ENCODE results near the gene LHX5. TPM values are rescaled to one million over a fixed set of nuclear protein-coding genes. Genes with fewer than 3 reads are reported as not detected.

Gene LHX5
- total RNA-seq, 1 experiment from 2014 or later: not detected

- no peak overlapping the region for H3K27ac ChIP-seq
- H3K36me3 ChIP-seq: no peaks in the 10 kb centered on the region
- no peak overlapping the region for H3K4me3 ChIP-seq
- no peak for DNase-seq (ENCODE audit: low read depth in 1 of 2, low spot score in 2 of 2)
- H3K9me3 ChIP-seq (replicated peaks): no peaks in the 10 kb centered on the region
- H3K4me1 ChIP-seq (replicated peaks): no peaks in the 10 kb centered on the region
- H3K27me3 ChIP-seq (replicated peaks): peaks cover 15% of the 10 kb centered on the region; the same call in 1 of the 2 replicates
Observed at GRCh38 chr12:113486722-113487121, 15.1 kb upstream of the LHX5 start.

GRCh38 chr12:113485330-113485729, 13.7 kb upstream of the LHX5 start:
- H3K27ac ChIP-seq: no peak overlapping the region
- H3K36me3 ChIP-seq: no peaks in the 10 kb centered on the region
- H3K4me3 ChIP-seq: no peak overlapping the region
- no peak for DNase-seq (ENCODE audit: low read depth in 1 of 2, low spot score in 2 of 2)
- H3K9me3 ChIP-seq (replicated peaks): no peaks in the 10 kb centered on the region
- H3K27me3 ChIP-seq (replicated peaks): peaks cover 20% of the 10 kb centered on the region
- no peaks in the 10 kb centered on the region for H3K4me1 ChIP-seq (replicated peaks)

GRCh38 chr12:113482334-113482733, 10.7 kb upstream of the LHX5 start:
- Histone ChIP-seq H3K4me3 (no peak overlapping the region), H3K9me3 (replicated peaks) (0 out of 2 replicates have a peak, but pooled peaks cover 5% of the 10 kb centered on the region), H3K27ac (no peak overlapping the region), H3K4me1 (replicated peaks) (no peaks in the 10 kb centered on the region; the same call in 1 of the 2 replicates), H3K27me3 (replicated peaks) (peaks cover 50% of the 10 kb centered on the region), H3K36me3 (no peaks in the 10 kb centered on the region)
- DNase-seq (ENCODE audit: low read depth in 1 of 2, low spot score in 2 of 2): no peak

- DNase-seq (ENCODE audit: low read depth in 1 of 2, low spot score in 2 of 2): no peak
Observed at GRCh38 chr12:113480336-113480971, 8.8 kb upstream of the LHX5 start.

GRCh38 chr12:113479590-113480335, 8.1 kb upstream of the LHX5 start:
- Histone ChIP-seq H3K27me3 (replicated peaks) (peaks cover 62% of the 10 kb centered on the region), H3K9me3 (replicated peaks) (0 out of 2 replicates have a peak, but pooled peaks cover 5% of the 10 kb centered on the region), H3K4me3 (no peak overlapping the region), H3K27ac (no peak overlapping the region), H3K4me1 (replicated peaks) (no peaks in the 10 kb centered on the region; the same call in 1 of the 2 replicates), H3K36me3 (no peaks in the 10 kb centered on the region)
- DNase-seq (ENCODE audit: low read depth in 1 of 2, low spot score in 2 of 2): no peak

More at GRCh38 chr12:113480336-113480971, 8.8 kb upstream of the LHX5 start:
- H3K4me3 ChIP-seq: no peak overlapping the region
- H3K36me3 ChIP-seq: no peaks in the 10 kb centered on the region
- peaks cover 59% of the 10 kb centered on the region for H3K27me3 ChIP-seq (replicated peaks)
- H3K4me1 ChIP-seq (replicated peaks): no peaks in the 10 kb centered on the region; the same call in 1 of the 2 replicates
- 0 out of 2 replicates have a peak, but pooled peaks cover 5% of the 10 kb centered on the region for H3K9me3 ChIP-seq (replicated peaks)
- no peak overlapping the region for H3K27ac ChIP-seq

- peaks cover 63% of the 10 kb centered on the region for H3K27me3 ChIP-seq (replicated peaks)
- 0 out of 2 replicates have a peak, but pooled peaks cover 5% of the 10 kb centered on the region for H3K9me3 ChIP-seq (replicated peaks)
- no peaks in the 10 kb centered on the region for H3K36me3 ChIP-seq
- no peak overlapping the region for H3K27ac ChIP-seq
- no peak for DNase-seq (ENCODE audit: low read depth in 1 of 2, low spot score in 2 of 2)
- no peaks in the 10 kb centered on the region; the same call in 1 of the 2 replicates for H3K4me1 ChIP-seq (replicated peaks)
- no peak overlapping the region for H3K4me3 ChIP-seq
Observed at GRCh38 chr12:113479216-113479589, 7.5 kb upstream of the LHX5 start.

GRCh38 chr12:113478351-113479011, 6.8 kb upstream of the LHX5 start:
- H3K4me3 ChIP-seq: no peak overlapping the region
- H3K36me3 ChIP-seq: no peaks in the 10 kb centered on the region
- 0 out of 2 replicates have a peak, but pooled peaks cover 5% of the 10 kb centered on the region for H3K9me3 ChIP-seq (replicated peaks)
- no peak overlapping the region for H3K27ac ChIP-seq
- no peaks in the 10 kb centered on the region; the same call in 1 of the 2 replicates for H3K4me1 ChIP-seq (replicated peaks)
- H3K27me3 ChIP-seq (replicated peaks): peaks cover 69% of the 10 kb centered on the region
- no peak for DNase-seq (ENCODE audit: low read depth in 1 of 2, low spot score in 2 of 2)

GRCh38 chr12:113477842-113478215, 6.2 kb upstream of the LHX5 start:
- no peaks in the 10 kb centered on the region for H3K36me3 ChIP-seq
- no peak overlapping the region for H3K4me3 ChIP-seq
- 0 out of 2 replicates have a peak, but pooled peaks cover 5% of the 10 kb centered on the region for H3K9me3 ChIP-seq (replicated peaks)
- H3K27me3 ChIP-seq (replicated peaks): peaks cover 70% of the 10 kb centered on the region
- DNase-seq (ENCODE audit: low read depth in 1 of 2, low spot score in 2 of 2): no peak
- H3K27ac ChIP-seq: no peak overlapping the region
- no peaks in the 10 kb centered on the region; the same call in 1 of the 2 replicates for H3K4me1 ChIP-seq (replicated peaks)

- H3K27me3 ChIP-seq (replicated peaks): peaks cover 76% of the 10 kb centered on the region
- no peaks in the 10 kb centered on the region for H3K36me3 ChIP-seq
- DNase-seq (ENCODE audit: low read depth in 1 of 2, low spot score in 2 of 2): no peak
- no peaks in the 10 kb centered on the region; the same call in 1 of the 2 replicates for H3K4me1 ChIP-seq (replicated peaks)
- H3K9me3 ChIP-seq (replicated peaks): 0 out of 2 replicates have a peak, but pooled peaks cover 5% of the 10 kb centered on the region
- H3K27ac ChIP-seq: no peak overlapping the region
- H3K4me3 ChIP-seq: no peak overlapping the region
Observed at GRCh38 chr12:113477171-113477841, 5.6 kb upstream of the LHX5 start.

GRCh38 chr12:113476176-113476986, 4.7 kb upstream of the LHX5 start:
- H3K27me3 ChIP-seq (replicated peaks): peaks cover 85% of the 10 kb centered on the region
- H3K27ac ChIP-seq: no peak overlapping the region
- no peaks in the 10 kb centered on the region for H3K36me3 ChIP-seq
- H3K9me3 ChIP-seq (replicated peaks): 0 out of 2 replicates have a peak, but pooled peaks cover 5% of the 10 kb centered on the region
- DNase-seq (ENCODE audit: low read depth in 1 of 2, low spot score in 2 of 2): no peak
- H3K4me3 ChIP-seq: no peak overlapping the region
- H3K4me1 ChIP-seq (replicated peaks): no peaks in the 10 kb centered on the region; the same call in 1 of the 2 replicates

GRCh38 chr12:113475451-113476175, 3.9 kb upstream of the LHX5 start:
- H3K9me3 ChIP-seq (replicated peaks): 0 out of 2 replicates have a peak, but pooled peaks cover 5% of the 10 kb centered on the region
- no peak for DNase-seq (ENCODE audit: low read depth in 1 of 2, low spot score in 2 of 2)
- H3K4me1 ChIP-seq (replicated peaks): no peaks in the 10 kb centered on the region; the same call in 1 of the 2 replicates
- no peak overlapping the region for H3K4me3 ChIP-seq
- peaks cover 90% of the 10 kb centered on the region for H3K27me3 ChIP-seq (replicated peaks)
- H3K36me3 ChIP-seq: no peaks in the 10 kb centered on the region
- H3K27ac ChIP-seq: no peak overlapping the region
